CD14-positive monocyte (primary cell): Measurements from ENCODE around the gene GTF2A1L. TPM values are rescaled to one million over a fixed set of nuclear protein-coding genes. Genes with fewer than 3 reads are reported as not detected.

Experiments
- DNase-seq, 3 donors: peaks; one replicate each; pipeline ENCODE4 v3.0.0-alpha.2; 2011 to 2022
- H2AFZ ChIP-seq: 2 replicates; pipeline ENCODE4 v1.6.0; 2012; ENCODE audit warnings: mild to moderate bottlenecking, low read depth, low read length, inconsistent platforms; ENCODE audit not compliant: insufficient read depth, poor library complexity, severe bottlenecking
- H3K27ac ChIP-seq, 2 donors: 1 replicate in 1 of 2; 2 replicates in 1 of 2; pipeline ENCODE4 v1.5.1; 2012 to 2013; ENCODE audit warnings: low read length in 2 of 2, control low read depth in 1 of 2, inconsistent platforms in 1 of 2, low read depth in 1 of 2, mild to moderate bottlenecking in 1 of 2
- H3K27me3 ChIP-seq, 2 donors: one replicate each; pipeline versions ENCODE4 v1.6.0 to v1.6.1; 2011 to 2013; ENCODE audit warnings: low read length in 2 of 2; ENCODE audit not compliant: control insufficient read depth in 2 of 2, insufficient read depth in 2 of 2
- H3K36me3 ChIP-seq, 2 donors: replicated peaks in 1 of 2; 1 replicate in 1 of 2; 2 replicates in 1 of 2; pipeline versions ENCODE4 v1.5.1 to v1.6.1; 2012 to 2013; ENCODE audit warnings: low read length in 2 of 2, control low read depth in 1 of 2, inconsistent platforms in 1 of 2, mild to moderate bottlenecking in 1 of 2; ENCODE audit not compliant: insufficient read depth in 2 of 2, control insufficient read depth in 1 of 2
- H3K4me1 ChIP-seq, 2 donors: 1 replicate in 1 of 2; 2 replicates in 1 of 2; pipeline versions ENCODE4 v1.5.1 to v1.6.1; 2012 to 2013; ENCODE audit warnings: low read length in 2 of 2, control low read depth in 1 of 2, inconsistent platforms in 1 of 2, mild to moderate bottlenecking in 1 of 2, moderate library complexity in 1 of 2; ENCODE audit not compliant: insufficient read depth in 2 of 2, control insufficient read depth in 1 of 2
- H3K4me2 ChIP-seq: replicated peaks from 2 replicates; pipeline ENCODE3; 2012; ENCODE audit warnings: low read length, moderate library complexity, mild to moderate bottlenecking; ENCODE audit not compliant: poor library complexity, severe bottlenecking; ENCODE audit errors: extremely low read depth
- H3K4me3 ChIP-seq, 3 experiments: fragments of 200-600 bp in 1 of 3; sonication (generic) in 1 of 3; replicated peaks in 1 of 3; 1 replicate in 2 of 3; 2 replicates in 1 of 3; pipeline ENCODE4 v1.5.1; 2011 to 2013; ENCODE audit warnings: low read length in 3 of 3, mild to moderate bottlenecking in 3 of 3, control low read depth in 2 of 3, low read depth in 2 of 3, inconsistent platforms in 1 of 3, moderate library complexity in 1 of 3
- H3K79me2 ChIP-seq: 2 replicates; pipeline ENCODE4 v1.6.0; 2012; ENCODE audit warnings: mild to moderate bottlenecking, control low read depth, inconsistent platforms, low read length, moderate library complexity; ENCODE audit not compliant: insufficient read depth
- H3K9ac ChIP-seq: 2 replicates; pipeline ENCODE4 v1.6.0; 2017; ENCODE audit warnings: low read length, mild to moderate bottlenecking; ENCODE audit not compliant: insufficient read depth, poor library complexity, severe bottlenecking
- H3K9me3 ChIP-seq, 2 donors: replicated peaks in 1 of 2; 1 replicate in 1 of 2; 2 replicates in 1 of 2; pipeline versions ENCODE4 v1.5.1 to v1.6.1; 2012 to 2013; ENCODE audit warnings: low read length in 2 of 2, control low read depth in 1 of 2; ENCODE audit not compliant: control insufficient read depth in 1 of 2, insufficient read depth in 1 of 2
- H4K20me1 ChIP-seq: 2 replicates; pipeline ENCODE4 v1.6.0; 2012; ENCODE audit warnings: mild to moderate bottlenecking, low read length, control low read depth, moderate library complexity; ENCODE audit not compliant: insufficient read depth
- H3K27ac Mint-ChIP-seq, 7 donors: one replicate each; pipeline ENCODE4 v1.8.0; 2020; ENCODE audit warnings: mild to moderate bottlenecking in 7 of 7, mixed read lengths in 7 of 7, moderate library complexity in 6 of 7, inconsistent platforms in 2 of 7
- H3K27me3 Mint-ChIP-seq, 3 donors: one replicate each; pipeline ENCODE4 v1.8.0; 2021 to 2022; ENCODE audit warnings: low read depth in 3 of 3, mild to moderate bottlenecking in 3 of 3, mixed read lengths in 3 of 3, moderate library complexity in 3 of 3, inconsistent platforms in 1 of 3
- H3K36me3 Mint-ChIP-seq, 2 donors: one replicate each; pipeline ENCODE4 v1.8.0; 2020; ENCODE audit warnings: mixed read lengths in 2 of 2, inconsistent platforms in 1 of 2, mild to moderate bottlenecking in 1 of 2
- H3K4me1 Mint-ChIP-seq: one replicate; pipeline ENCODE4 v1.8.0; 2020; ENCODE audit warnings: mild to moderate bottlenecking, mixed read lengths
- H3K4me3 Mint-ChIP-seq, 2 donors: one replicate each; pipeline ENCODE4 v1.8.0; 2020; ENCODE audit warnings: mild to moderate bottlenecking in 2 of 2, mixed read lengths in 2 of 2, moderate library complexity in 1 of 2
- H3K9me3 Mint-ChIP-seq, 7 donors: one replicate each; pipeline ENCODE4 v1.8.0; 2020 to 2022; ENCODE audit warnings: mixed read lengths in 7 of 7, mild to moderate bottlenecking in 6 of 7, moderate library complexity in 6 of 7, inconsistent platforms in 2 of 7
- CTCF ChIP-seq: fragments of 200-600 bp; IDR thresholded peaks from one replicate; pipeline ENCODE4 v1.8.0; 2022; ENCODE audit warnings: antibody characterized with exemption, mild to moderate bottlenecking
- WGBS: methylation state at CpG from one replicate; pipeline ENCODE4 v1.1.5; 2013; ENCODE audit warnings: missing lambda C conversion rate; ENCODE audit not compliant: insufficient coverage; 5-methylcytosine and 5-hydroxymethylcytosine counted together
- intact Hi-C, 2 donors: fragments of 100-400 bp; cut with micrococcal nuclease; formaldehyde crosslinking; loops; one replicate each; pipeline versions ENCODE4 v1.15.0 to v1.15.1; 2023
- polyA plus RNA-seq, 3 donors: library from polyadenylated mRNA; depleted of rRNA in 1 of 3; unstranded in 2 of 3; stranded (reverse) in 1 of 3; fragments of 300-500 nt in 2 of 3; fragments of >200 nt in 1 of 3; fragmentation: Illumina TruSeq in 2 of 3; gene quantifications; 1 replicate in 2 of 3; 2 replicates in 1 of 3; pipeline ENCODE4 v1.2.3, GENCODE V29; 2012 to 2021

The GTF2A1L gene
- polyA plus RNA-seq, 3 donors = not detected

DNA sequence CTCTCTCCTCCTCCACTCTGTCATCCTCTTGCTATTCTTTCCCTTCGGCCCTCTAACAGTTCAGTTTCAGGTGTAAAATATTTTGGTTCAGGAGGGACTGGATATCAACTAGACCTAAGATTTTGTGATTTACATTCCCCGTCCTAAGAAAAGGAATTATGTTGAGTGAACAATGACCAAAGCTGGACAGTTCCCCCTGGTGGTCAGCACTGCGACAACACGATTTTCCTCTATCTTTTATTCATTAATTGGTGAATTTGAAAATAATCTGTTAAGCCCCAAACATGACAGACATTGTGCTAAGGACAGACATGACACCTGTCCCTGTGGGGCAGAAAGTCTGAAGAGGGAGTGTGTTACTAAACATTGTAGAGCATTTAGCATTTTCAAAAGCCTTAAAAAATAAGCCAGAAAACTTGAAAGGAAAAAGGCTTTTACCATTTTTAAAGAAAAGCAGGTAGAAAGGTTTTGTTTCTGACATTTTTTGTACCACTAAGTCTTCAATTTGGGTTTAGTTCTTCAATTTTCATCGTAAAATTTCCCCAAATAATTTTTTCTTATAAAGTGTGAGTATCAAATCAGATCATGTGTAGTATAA, 28.4 kb upstream of the GTF2A1L start:
- Histone ChIP-seq H4K20me1 (no peaks in the 10 kb centered on the region), H3K79me2 (no peaks in the 10 kb centered on the region), H3K36me3 (no peaks in the 10 kb centered on the region), H3K9ac (peak overlapping the region; percentile 4), H3K9me3 (no peaks in the 10 kb centered on the region), H3K4me2 (peak overlapping the region; percentile 66), H3K4me1 (no peaks in the 10 kb centered on the region), H3K27me3 (no peaks in the 10 kb centered on the region), H2AFZ (peak overlapping the region; percentile 65), H3K4me3 (no peak overlapping the region), H3K27ac (no peak overlapping the region)
- Mint-ChIP-seq H3K27ac (no peak overlapping the region), H3K4me1 (peaks cover 7% of the 10 kb centered on the region), H3K27me3 (peaks cover 0 to 3% (median 0%) of the 10 kb centered on the region in 3 donors), H3K9me3 (peaks cover 0 to 1% (median 0%) of the 10 kb centered on the region in 7 donors), H3K4me3 (peak overlapping the region; percentile 22 to 80), H3K36me3 (no peaks in the 10 kb centered on the region)
- DNase-seq = peak in 1 of 3 donors; percentile 18
- TF ChIP-seq CTCF = peak; percentile 76
- no CpG with 5 or more reads among the region's 5 CpGs for WGBS
- intact Hi-C loops = no loop called here

DNA sequence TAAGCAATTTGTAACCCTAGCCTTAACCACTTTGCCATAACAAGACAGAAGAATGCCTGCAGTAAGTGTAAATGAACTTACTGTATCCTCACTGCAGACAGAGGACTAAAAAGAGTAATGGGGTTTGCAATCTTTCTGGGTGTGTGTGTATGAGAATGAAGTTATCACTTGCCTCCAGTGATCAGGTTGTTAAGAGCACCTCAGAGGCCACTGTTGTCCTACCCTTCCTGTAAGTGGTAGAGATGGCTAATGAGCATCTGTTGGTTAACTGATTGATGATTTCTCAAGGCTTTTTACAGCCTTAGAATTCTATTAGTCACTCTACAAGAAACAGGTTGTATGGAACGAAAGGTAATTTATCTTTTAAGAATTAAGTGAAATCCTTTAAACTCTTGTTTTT, 27.6 kb upstream of the GTF2A1L start:
- Histone ChIP-seq H3K4me2 (no peak overlapping the region), H3K9ac (no peak overlapping the region), H3K79me2 (no peaks in the 10 kb centered on the region), H3K27ac (no peak overlapping the region), H2AFZ (no peak overlapping the region), H3K4me3 (no peak overlapping the region), H3K4me1 (no peaks in the 10 kb centered on the region), H3K9me3 (no peaks in the 10 kb centered on the region), H4K20me1 (no peaks in the 10 kb centered on the region), H3K27me3 (no peaks in the 10 kb centered on the region), H3K36me3 (no peaks in the 10 kb centered on the region)
- H3K9me3 Mint-ChIP-seq = peaks cover 0 to 1% (median 0%) of the 10 kb centered on the region in 7 donors
- intact Hi-C loops = no loop called here
- no peak for DNase-seq
- H3K4me1 Mint-ChIP-seq = peaks cover 7% of the 10 kb centered on the region
- TF ChIP-seq CTCF = no peak
- no peaks in the 10 kb centered on the region for H3K36me3 Mint-ChIP-seq
- no peak overlapping the region for H3K4me3 Mint-ChIP-seq
- no CpG with 5 or more reads among the region's 1 CpG for WGBS
- H3K27me3 Mint-ChIP-seq = peaks cover 0 to 3% (median 0%) of the 10 kb centered on the region in 3 donors
- H3K27ac Mint-ChIP-seq = no peak overlapping the region
